Nucleus accumbens (tissue), 56 donors: ENCODE results near the gene WDR91.
"Not testable (repeated sequence)": the region's sequence is repeated elsewhere in the genome, so short reads cannot be mapped to it uniquely, and the experiment has no call there.

Source experiments
- DNase-seq, 56 donors: peaks; one replicate each; lab custom pipeline; 2025; lab: John Stamatoyannopoulos, UW

WDR91 gene

DNA sequence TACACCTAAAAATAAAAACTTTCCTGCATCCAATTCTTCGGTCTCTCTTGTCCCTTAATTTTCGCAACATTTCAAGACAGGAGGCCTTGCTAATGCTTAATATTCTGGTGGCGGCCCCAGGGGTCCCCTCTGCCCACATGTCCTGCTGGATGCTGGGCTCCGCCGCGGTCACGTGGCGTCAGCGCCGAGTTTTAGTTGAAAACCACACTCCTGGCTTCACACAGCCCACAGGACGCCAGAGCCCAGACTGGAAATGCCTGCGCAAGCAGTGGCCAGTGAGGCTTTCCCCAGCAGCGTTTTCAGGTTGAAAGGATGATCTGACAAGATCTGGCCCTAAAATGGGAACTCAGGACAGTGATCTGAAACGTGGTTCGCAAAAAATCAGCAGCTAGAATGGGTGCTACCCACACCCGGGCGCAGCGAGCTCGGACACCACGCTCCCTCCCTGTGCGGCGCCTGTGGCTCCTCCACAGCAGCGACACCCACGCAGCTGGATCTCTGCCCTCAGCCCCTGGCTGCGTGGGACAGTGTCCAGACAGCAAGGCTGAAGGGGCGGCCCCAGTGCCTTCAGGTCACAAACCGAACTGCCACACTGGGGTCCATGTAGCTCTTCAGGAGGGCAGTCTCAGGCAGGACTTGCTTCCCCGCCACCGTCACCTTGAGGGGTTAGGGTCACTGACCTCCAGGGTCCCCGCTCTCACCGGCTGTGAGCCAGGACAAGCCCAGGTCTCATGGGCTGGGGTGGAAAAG lies 29.2 kb downstream of the WDR91 start:
- no peak for DNase-seq

DNA sequence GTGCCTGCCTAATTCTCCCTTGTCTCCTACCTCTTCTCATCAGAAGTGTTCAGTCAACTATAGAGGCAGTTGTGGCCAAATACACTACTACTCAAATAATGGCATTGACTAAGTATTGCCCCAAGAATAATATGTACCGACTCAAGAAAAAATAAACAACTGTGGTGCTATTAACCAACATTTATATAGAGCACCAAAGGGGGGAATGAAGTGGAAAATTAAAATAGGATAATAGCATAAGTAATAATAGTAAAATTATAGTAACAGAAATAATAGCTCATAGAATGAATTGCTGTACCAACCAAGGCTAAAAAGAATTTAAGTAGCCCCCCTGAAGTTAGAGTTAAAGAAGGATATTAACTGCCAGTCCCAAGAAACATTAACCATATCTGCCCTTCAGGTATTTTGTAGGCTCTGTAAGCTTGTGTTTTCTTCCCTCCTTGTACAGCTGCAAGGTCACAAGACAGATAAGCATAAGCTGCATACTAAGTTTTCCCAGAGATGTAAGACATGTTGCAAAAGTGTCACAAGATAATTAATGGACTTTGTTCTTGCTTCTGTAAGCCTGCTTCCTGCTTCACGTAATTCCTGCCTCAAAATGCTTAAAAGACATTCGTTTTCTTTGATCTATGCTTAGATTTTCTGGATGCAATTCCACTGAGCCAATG lies 29.9 kb downstream of the WDR91 start:
- no peak for DNase-seq

DNA sequence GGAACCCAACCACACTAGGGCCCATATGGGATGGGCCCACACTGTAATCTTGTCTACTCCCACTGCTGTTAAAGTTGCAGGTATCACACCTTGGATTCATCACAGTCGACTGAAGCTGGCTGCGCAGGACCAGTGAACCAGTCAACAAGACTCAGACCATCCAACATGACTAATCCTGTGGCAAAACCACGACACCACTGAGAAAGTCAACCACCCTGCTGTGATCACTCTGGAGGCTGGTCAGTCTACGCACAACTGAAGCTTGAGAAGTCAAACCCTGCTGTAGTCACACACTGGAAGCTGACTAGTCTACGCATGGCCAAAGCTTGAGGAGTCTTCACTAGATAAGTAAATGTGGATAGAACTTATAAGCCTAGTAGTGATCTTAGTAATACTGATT lies 31.2 kb downstream of the WDR91 start:
- DNase-seq = no peak

DNA sequence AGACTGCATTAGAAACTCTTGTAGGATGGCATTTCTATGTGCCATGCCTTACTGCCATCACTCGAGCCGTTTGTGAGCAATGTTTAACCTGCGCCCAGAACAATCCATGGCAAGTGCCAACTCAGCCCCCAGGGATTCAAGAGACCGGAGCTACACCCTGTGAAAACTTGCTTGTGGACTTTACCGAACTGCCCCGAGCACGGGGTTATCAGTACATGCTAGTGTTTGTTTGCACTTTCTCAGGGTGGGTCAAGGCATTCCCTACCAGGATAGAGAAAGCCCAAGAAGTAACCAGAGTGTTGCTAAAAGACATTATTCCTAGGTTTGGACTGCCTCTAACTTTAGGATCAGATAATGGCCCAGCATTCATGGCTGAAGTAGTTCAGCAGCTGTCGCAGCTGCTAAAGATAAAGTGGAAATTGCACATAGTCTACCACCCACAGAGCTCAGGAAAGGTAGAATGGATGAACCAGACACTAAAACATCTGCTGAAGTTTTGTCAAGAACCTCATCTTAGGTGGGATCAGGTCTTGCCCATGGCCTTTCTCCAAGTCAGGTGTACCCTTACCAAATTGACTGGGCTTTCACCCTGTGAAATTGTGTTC lies 31.9 kb downstream of the WDR91 start:
- DNase-seq = no peak

DNA sequence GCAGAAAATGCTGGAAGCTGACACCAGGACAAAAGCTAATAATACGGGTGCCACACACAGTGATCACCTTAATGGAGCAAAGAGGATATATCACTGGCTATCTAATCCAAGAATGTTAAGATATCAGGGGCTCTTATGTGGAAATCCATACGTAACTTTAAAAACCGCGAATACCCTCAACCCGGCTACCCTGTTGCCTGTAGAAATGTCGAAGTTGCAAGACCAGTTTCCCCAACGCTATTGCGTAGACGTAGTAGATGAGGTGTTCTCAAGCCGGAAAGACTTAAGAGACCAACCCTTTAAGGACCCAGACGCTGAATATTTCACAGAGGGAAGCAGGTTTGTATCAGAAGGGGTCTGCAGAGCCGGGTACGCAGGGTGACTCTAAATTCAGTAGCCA lies 33.0 kb downstream of the WDR91 start:
- no peak for DNase-seq

DNA sequence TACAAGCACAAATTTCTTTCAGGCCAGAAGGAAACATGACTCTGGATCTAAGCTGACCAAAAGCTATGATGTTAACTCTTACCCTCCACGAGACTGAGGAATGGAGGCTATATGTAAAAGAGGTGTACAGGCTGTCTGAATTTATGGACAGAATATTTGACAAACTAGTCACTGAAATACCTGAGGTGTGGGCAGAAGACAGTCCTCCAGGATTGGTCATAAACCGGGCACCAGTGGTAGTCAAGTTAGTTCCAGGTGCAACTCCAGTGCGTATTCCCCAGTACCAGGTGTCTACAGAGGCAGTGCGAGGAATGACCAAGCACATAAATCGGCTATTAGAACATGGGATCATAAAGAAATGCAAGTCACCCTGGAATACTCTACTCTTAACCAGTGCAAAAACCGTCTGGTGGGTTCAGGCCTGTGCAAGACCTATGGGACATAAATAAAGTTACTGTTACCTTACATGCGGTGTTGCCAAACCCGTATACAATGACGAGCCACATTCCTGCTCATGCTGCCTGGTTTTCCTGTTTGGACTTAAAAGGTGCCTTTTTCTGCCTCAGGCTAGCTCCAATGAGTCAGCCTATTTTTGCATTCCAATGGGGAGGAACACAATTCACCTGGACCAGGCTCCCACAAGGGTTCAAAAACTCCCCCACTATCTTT lies 34.2 kb downstream of the WDR91 start:
- no peak for DNase-seq

DNA sequence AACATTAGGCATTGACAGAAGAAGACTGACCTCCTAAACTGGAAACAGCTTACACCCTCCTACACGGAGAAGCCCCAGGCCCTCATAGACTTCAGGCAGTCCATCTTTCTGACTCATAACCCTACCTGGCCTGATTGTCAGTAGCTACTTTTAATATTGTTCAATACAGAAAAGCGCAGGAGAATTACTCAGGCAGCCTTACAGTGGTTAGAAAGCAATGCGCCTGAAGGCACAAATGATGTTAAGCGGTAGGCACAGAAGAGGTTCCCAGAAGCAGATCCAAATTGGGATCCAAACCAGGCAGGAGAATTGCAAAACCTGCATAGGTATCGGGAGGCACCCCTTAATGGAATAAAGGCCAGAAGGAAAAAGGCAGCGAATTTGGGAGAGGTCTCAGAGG lies 35.4 kb downstream of the WDR91 start:
- DNase-seq = no peak

DNA sequence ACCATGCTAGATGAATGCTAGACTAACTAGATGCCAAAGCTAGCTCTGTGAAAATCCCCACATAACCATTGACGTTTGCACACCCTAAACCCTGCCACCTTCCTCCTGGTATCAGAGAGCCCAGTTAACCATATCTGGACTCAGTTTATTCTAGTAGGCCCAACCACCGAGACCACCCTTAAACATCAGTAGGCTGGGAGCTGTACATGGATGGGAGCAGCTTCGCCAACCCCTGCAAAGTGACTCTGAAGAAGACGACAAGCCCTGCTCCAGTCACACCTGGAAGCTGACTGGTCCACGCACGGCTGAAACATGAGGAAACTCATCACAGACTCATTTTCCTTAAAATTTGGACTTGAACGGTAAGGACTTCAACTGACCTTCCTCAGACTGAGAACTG lies 36.4 kb downstream of the WDR91 start:
- no peak for DNase-seq

DNA sequence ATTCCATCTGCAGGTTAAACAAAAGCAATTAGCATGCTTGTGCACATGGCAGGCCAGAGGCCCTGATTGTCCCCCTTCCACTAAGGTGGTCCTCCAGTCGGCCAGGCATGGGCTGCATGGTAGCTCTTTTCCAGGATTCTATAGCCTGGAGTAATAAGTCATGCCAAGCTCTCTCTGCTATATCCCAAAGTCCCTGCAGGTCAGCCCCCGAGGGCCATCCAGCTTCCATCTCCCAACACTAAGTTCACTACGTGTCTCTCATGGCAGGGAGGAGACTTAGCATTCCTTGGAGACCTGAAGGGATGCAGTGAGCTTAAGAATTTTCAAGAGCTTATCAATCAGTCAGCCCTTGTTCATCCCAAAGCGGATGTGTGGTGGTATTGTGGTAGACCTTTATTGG lies 37.4 kb downstream of the WDR91 start:
- not testable (repeated sequence) for DNase-seq

DNA sequence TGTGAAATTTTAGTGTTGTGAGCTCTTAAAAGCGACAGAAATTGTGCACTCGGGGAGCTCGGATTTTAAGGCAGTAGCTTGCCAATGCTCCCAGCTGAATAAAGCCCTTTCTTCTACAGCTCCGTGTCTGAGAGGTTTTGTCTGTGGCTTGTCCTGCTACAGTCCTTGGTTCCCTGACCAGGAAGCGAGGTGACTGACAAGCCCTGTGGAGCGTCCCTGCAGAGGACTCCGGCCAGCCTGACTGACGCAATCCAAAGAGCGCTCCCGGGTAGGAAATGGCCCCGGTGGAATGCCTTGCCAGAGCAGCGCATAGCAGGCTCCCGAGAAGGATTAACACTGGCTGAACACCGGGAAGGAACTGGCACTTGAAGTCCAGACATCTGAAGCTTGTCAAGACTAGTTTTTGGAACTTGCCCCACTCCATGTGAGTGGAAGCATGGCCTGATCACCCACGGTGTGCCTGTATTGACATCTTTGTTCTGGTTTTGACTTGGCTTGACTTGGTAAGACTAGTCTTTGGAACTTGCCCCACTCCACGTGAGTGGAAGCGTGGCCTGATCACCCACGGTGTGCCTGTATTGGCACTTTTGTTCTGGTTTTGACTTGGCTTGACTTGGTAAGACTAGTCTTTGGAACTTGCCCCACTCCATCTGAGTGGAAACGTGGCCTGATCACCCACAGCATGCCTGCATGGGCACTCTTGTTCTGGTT lies 39.6 kb downstream of the WDR91 start:
- DNase-seq = peak in 31 of 56 donors; percentile 12 to 74 (median 37)

DNA sequence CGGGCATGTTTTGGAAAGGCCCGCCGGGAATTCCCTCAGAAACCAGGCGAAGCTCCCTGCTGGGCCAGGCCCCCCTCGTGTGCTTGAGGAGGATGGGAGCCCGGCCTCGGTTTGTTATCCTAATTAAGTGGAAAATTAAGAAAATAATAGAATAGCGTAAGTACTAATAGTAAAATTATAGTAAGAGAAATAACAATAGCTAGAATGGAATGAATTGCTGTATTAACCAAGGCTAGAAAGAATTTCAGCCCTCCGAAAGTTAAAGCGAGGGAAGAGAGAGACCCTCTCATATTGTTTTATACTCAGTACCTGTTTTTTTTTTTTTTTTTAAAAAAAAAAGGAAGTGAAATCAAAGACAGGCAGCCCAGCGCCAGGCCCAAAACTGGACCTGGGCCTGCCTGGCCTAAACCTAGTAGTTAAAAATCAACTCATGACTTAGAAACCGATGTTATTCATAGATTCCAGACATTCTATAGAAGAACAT lies 40.3 kb downstream of the WDR91 start:
- DNase-seq = not testable (repeated sequence)

DNA sequence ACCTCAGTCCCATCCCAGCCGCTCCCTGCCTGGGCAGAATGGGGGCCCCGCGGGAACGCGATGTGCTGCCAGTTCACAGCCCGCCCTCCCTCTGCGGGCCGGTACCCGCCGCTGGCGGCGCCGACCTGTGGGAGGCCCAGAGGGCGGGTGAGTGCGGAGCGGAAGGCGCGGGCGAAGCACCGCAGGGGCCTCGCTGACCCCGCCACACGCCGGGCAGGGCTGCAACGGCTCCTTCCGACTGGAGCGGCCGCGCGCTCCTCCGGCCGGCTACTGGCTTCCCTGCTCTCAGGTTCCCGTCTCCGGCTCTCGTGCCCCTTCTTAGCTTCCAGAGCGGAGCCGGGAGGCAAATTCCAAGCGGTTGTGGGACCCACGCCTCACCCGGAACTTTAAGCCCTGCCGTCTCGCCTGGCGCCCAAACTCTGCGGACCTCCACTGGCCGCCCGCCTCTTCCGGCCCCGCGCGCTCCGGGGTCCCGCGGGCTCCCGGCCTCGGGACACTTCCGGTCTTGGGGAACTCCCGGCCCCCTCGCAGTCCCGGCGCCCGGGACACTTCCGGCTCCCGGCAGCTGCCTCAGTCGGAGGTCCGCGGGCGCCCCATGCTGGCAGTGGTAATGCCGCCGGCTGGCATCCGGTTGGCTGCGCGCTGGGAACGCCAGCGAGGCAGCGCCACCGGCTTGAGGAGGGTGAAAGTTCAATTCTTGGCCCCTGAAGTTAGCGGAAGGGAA lies 40.9 kb downstream of the WDR91 start, which contains the start of gene CYREN:
TSS of gene CYREN (minus strand) at position 434 of the 724 bp plus-strand sequence. CDS start 1,785 bp downstream, outside the sequence.
- peak in 55 of 56 donors; percentile 42 to 96 (median 88) for DNase-seq

DNA sequence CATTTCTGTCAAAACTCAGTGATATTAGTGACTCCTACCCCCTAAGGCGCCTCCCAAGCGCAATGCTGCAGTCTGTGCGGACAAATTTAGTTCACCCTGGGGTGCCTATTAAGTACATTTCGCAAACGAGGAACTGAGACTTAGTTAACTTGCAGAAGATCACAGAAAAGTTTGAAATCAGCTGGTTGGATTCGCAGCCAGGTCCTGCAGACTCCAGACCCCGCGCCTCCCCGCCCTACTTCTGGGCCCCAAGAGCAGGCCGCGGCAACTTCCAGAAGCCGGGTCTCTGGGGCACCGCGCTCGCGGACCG lies 41.4 kb downstream of the WDR91 start:
- no peak for DNase-seq

DNA sequence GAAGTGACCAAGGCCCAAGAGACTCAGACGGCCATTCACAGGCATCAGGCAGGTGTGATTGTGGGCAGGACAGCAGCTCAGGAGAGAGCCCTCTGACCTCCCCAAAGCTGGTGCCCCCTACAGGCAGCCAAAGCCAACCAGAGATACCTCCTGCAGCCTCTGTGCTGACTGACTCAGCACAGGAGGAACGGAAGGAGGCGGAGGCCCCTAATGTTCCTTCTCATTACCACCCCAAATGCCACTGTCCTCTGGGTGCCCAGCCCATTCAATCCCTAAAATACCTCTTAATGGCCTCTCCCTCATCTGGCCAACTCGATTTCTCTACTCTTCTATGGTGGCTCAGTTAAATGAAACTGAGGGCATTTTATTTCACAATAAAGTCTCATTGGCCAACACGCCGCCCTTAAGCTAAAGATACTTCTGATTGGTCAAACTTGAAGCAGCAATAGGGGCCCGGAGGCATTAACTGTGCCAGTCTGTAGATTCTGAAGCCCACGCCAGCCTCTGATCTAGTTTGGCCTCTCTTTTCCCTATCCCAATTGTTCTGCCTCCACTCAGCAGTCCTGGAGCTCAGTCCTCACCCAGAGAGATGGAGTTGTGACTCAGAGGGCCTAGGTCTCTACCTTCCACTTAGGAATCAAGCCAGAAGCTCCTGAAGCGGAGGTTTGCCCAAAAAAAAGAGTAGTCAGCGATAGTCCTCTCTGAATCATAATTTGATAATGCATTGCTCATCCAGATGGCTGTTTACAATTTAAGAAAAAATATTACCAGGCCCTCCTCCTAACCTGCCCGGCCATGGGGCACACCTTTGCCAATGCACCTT lies 42.0 kb downstream of the WDR91 start:
- no peak for DNase-seq

DNA sequence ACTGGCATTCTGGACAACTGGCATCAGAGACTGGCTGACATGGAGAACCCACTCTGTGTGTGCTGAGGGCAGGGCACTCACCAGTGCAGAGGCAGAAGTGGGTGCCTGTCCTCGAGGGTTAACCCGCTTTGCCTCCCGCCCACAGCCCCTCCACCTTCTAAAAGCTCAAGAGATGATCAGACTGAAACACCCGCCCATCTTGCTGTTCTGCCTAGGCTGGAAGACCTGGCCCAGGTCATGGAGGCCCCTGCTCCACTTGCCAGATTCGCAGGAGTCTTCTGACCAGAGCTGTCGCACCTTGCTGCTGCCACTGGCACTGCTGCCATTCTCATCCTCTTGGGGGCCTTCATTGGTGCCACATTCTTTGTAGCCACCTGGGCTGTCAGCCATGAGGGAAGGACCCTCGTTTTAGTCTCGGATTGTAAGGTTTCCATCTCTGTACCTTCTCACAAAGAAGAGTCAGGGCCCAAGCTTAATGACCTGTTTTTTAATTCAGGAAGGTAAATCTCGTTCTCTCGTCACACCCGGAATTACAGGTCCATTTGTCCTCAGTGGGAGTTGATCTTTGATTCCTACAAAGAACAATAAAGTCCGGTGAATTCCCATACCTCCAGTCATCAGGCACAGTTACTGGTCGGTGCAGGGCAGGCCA lies 42.7 kb downstream of the WDR91 start:
- DNase-seq = no peak

DNA sequence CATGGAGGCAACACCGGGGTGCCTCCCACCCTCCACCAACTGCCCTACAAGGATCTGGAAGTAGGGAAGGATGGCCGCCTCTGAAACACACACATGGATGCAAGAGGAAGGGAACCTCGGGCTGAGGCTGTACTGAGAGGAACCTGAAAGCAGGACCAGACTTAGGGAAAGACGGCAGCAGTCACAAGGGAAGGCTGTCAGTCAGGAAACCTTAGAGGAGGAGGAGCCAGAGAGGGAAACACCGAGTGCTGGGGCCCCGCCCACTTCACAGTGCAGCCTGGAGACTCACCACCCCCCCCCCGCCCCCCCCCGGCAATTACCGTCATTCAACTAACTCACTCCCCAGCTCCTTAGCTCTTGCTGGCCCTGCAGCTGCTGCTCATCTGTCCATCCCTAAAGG lies 43.3 kb downstream of the WDR91 start:
- DNase-seq = peak in 1 of 56 donors; percentile 15

DNA sequence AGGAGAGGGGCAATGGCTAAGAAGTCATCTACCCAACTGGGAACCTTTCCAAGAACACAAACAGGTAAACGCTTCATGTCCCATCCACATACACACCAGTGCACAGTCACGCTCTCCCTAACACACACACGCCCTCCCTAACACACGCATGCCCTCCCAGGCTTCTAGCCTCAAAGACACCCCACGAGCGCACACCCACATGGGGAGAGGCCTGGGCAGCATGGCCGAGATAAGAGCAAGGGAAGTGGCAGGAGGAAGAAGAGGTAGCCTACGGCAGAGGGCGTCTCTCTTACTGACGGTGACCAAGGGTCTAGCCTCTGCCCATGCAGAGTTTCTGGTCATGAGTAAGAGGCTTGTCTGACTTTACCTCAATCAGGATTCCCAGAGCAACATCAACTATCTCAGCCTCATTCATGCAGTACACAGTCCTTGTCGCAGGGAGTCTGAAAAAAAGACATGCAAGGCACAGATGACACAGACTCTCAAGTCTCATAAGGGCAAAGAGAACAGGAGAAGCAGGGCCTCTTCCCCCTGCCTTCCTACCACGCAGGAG lies 43.9 kb downstream of the WDR91 start:
- no peak for DNase-seq

DNA sequence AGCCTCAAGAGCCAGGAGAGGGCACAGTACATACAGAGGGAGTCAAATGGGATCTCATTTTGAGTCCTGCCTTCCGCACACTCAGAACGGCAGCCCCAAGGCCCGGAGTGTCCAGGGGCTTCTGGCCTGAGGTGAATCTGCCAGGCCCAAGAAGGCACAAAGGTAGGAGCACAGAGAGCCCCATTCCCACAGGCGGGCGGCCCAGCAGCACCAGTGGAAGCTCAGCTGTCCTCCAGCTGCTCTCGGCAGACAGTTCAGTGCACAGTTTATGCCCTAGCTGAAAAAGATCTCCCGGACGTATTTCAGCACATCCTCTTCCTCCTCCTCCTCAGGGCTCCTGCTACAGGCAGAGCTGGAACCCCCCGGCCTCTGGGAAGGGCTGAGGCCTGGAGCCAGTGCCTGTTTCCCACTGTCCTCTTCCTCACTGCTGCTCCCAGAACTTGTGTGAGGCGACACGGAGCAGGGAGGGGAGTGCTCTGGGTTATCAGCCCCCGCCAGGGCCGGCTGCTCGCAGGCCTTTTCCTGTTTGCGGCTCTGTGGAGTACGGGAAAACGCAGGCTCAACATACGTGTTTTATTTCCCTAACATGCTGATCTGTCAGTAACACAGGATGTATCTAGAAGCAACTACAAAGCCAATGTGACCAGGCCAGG lies 44.9 kb downstream of the WDR91 start:
- no peak for DNase-seq
